DOHH2 (cell line): ENCODE results near the gene MED13L.

Experiments
- CTCF ChIP-seq: fragments of 200-600 bp; sonication (generic); IDR thresholded peaks from one replicate; pipeline ENCODE4 v1.5.1; 2014; ENCODE audit warnings: antibody characterized with exemption, mild to moderate bottlenecking, low read depth, low read length; ENCODE audit not compliant: poor library complexity, severe bottlenecking
- EZH2phosphoT487 ChIP-seq: fragments of 200-600 bp; sonication (generic); IDR thresholded peaks from 2 replicates; pipeline ENCODE4 v1.6.1; 2017; ENCODE audit warnings: borderline replicate concordance, mild to moderate bottlenecking, antibody characterized with exemption, low read length, moderate library complexity, mixed read lengths

- TF ChIP-seq CTCF (no peak), EZH2phosphoT487 (no peak)
Measured at GRCh38 chr12:116076399-116076798, 201.1 kb downstream of the MED13L start.
